ENCODE data around the gene BGLAP.

Gene BGLAP

DNA sequence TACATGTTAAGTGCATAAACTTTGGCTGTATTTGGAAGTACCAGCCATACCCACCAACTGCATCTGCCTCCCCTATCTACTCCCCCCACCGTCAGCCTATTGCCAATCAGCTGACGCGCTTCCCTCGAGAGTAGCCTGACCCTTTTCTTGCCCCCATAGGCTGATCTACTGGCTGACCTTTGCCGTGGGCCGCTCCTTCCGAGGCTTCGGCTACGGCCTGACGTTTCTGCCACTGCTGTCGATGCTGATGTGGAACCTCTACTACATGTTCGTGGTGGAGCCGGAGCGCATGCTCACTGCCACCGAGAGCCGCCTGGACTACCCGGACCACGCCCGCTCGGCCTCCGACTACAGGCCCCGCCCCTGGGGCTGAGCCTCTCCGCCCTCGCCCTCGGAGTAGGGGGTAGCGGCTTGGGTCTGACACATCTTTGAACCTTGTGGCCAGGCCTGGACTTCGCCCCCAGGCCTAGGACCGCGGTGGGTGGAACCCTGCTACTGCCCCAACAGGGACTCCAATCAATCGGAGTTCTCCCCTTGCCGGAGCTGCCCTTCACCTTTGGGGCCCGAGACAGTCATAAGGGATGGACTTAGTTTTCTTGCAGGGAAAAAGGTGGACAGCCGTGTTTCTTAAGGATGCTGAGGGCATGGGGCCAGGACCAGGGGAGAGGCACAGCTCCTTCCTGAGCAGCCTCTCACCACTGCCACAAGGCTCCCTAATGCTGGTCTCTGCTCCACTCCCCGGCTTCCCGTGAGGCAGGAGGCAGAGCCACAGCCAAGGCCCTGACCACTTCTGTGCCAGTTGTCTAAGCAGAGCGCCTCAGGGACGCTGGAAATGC, 49.5 kb downstream of the BGLAP start:
- DNase-seq (ENCODE audit: low read depth in 2 of 2): peak in 1 of 2 donors; percentile 24

All from stimulated activated CD8-positive, alpha-beta memory T cell treated with anti-CD3 and anti-CD28 coated beads, Interleukin-15, amount 100 ng/mL, for 48 hours (primary cell).